Stimulated activated effector memory CD8-positive, alpha-beta T cell treated with anti-CD3 and anti-CD28 coated beads, Interleukin-12 subunit alpha, Interleukin-12 subunit beta, amount 100 ng/mL, for 72 hours (primary cell): Measurements from ENCODE around the gene ACE.

Source experiments
- ATAC-seq: fragments of 150-1000 bp; cut with Tn5 transposase; 2 replicates; pipeline ENCODE4 v1.10.0; 2021
- DNase-seq, 2 donors: peaks; one replicate each; pipeline ENCODE4 v3.0.0; 2021 to 2022; ENCODE audit warnings: low spot score in 2 of 2
- H3K27ac Mint-ChIP-seq: one replicate; pipeline ENCODE4 v1.8.0; 2022; ENCODE audit warnings: mild to moderate bottlenecking, mixed read lengths
- H3K36me3 Mint-ChIP-seq: one replicate; pipeline ENCODE4 v1.8.0; 2022; ENCODE audit warnings: mild to moderate bottlenecking, mixed read lengths
- H3K4me1 Mint-ChIP-seq: one replicate; pipeline ENCODE4 v1.8.0; 2022; ENCODE audit warnings: mixed read lengths
- H3K4me3 Mint-ChIP-seq: one replicate; pipeline ENCODE4 v1.8.0; 2022; ENCODE audit warnings: mild to moderate bottlenecking, mixed read lengths
- H3K9me3 Mint-ChIP-seq: one replicate; pipeline ENCODE4 v1.8.0; 2022; ENCODE audit warnings: mixed read lengths

The ACE gene

GRCh38 chr17:63490858-63491400 lies 14.1 kb downstream of the ACE start:
- DNase-seq (no peak), ATAC-seq (no peak)
- Mint-ChIP-seq H3K9me3 (no peaks in the 10 kb centered on the region), H3K4me3 (no peak overlapping the region), H3K36me3 (no peaks in the 10 kb centered on the region), H3K27ac (no peak overlapping the region), H3K4me1 (no peaks in the 10 kb centered on the region)

GRCh38 chr17:63491413-63491812 lies 14.6 kb downstream of the ACE start:
- H3K4me3 Mint-ChIP-seq: no peak overlapping the region
- H3K9me3 Mint-ChIP-seq: no peaks in the 10 kb centered on the region
- H3K36me3 Mint-ChIP-seq: no peaks in the 10 kb centered on the region
- no peak for DNase-seq
- H3K27ac Mint-ChIP-seq: no peak overlapping the region
- H3K4me1 Mint-ChIP-seq: no peaks in the 10 kb centered on the region
- ATAC-seq: no peak

DNA sequence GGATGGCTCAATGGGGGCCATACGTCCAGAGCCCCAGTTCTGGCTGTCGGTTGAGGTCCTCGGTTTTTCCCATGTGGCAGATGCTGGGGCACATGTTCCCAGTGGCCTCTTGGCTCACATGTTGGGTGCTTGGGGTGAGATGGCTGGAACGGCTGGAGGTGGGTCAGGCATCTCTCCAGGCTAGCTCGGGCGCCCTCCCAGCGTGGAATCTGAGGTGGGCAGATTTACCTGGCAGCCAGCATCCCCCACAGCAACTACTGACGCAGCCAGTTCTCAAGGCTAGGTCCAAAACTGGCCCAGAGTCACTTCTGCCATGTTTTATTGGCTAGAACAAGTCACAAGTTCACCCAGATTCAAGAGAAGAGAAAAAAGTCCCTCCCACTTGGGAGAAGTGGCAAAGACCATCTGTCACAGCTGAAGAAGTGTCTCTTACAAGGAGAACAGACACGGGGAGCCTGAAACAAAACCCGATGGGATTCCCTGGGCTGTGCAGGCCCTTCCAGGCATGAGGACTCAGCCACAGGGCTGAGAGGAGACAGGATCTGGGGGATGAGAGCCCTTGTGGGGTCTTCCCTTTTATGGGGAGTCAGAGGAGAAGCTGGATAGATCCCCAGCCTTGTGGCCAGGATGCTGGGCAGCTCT lies 15.2 kb downstream of the ACE start:
- H3K36me3 Mint-ChIP-seq: no peaks in the 10 kb centered on the region
- ATAC-seq (no peak), DNase-seq (no peak)
- no peaks in the 10 kb centered on the region for H3K4me1 Mint-ChIP-seq
- no peaks in the 10 kb centered on the region for H3K9me3 Mint-ChIP-seq
- no peak overlapping the region for H3K27ac Mint-ChIP-seq
- H3K4me3 Mint-ChIP-seq: no peak overlapping the region

GRCh38 chr17:63492940-63493339 lies 16.1 kb downstream of the ACE start:
- Mint-ChIP-seq H3K36me3 (no peaks in the 10 kb centered on the region), H3K4me1 (no peaks in the 10 kb centered on the region), H3K9me3 (no peaks in the 10 kb centered on the region), H3K27ac (no peak overlapping the region), H3K4me3 (no peak overlapping the region)
- DNase-seq (no peak), ATAC-seq (no peak)

DNA sequence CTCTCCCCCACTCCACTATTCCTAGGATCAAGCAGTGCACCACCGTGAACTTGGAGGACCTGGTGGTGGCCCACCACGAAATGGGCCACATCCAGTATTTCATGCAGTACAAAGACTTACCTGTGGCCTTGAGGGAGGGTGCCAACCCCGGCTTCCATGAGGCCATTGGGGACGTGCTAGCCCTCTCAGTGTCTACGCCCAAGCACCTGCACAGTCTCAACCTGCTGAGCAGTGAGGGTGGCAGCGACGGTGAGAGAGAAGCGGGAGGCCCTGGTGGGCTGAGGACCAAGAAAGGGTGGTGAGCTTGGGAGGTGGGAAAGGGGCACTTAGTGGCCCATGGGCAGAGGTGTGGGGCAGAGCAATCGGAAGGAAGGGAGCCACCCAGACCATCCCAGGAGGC lies 16.6 kb downstream of the ACE start:
- Mint-ChIP-seq H3K9me3 (no peaks in the 10 kb centered on the region), H3K4me3 (no peak overlapping the region), H3K4me1 (no peaks in the 10 kb centered on the region), H3K27ac (no peak overlapping the region), H3K36me3 (no peaks in the 10 kb centered on the region)
- ATAC-seq (no peak), DNase-seq (no peak)

DNA sequence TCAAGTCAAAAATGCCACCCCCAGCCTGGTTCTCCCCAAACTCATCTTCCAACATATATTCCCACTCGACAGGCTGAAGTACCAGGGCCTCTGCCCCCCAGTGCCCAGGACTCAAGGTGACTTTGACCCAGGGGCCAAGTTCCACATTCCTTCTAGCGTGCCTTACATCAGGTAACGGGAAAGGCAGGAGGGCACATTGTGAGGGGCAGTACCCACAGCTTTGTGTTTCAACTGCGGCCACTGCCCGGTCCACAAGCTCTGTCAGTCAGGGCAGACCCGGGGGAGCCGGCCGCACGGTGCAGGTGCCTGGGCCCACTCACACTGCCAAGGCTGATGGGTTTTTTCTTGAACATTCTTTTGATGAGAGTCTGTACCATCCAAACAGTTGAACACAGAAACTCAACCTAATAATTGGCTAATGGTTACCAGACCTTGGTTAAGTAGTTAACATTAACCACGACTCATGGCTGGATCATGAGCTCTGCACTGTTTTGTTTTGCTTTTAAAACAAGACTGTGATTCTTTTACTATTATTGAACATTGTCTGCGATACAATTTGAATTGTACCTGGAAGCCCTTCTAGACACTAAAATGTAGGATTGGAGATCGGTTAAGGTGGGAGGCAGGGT lies 17.6 kb downstream of the ACE start:
- DNase-seq: no peak
- Mint-ChIP-seq H3K4me1 (no peaks in the 10 kb centered on the region), H3K36me3 (no peaks in the 10 kb centered on the region), H3K27ac (no peak overlapping the region), H3K9me3 (no peaks in the 10 kb centered on the region), H3K4me3 (no peak overlapping the region)
- ATAC-seq: no peak

- no peaks in the 10 kb centered on the region for H3K9me3 Mint-ChIP-seq
- DNase-seq (no peak), ATAC-seq (no peak)
- H3K27ac Mint-ChIP-seq: no peak overlapping the region
- no peaks in the 10 kb centered on the region for H3K36me3 Mint-ChIP-seq
- H3K4me3 Mint-ChIP-seq: no peak overlapping the region
- H3K4me1 Mint-ChIP-seq: no peaks in the 10 kb centered on the region
These were observed 18.6 kb downstream of the ACE start for GRCh38 chr17:63495491-63495890.

DNA sequence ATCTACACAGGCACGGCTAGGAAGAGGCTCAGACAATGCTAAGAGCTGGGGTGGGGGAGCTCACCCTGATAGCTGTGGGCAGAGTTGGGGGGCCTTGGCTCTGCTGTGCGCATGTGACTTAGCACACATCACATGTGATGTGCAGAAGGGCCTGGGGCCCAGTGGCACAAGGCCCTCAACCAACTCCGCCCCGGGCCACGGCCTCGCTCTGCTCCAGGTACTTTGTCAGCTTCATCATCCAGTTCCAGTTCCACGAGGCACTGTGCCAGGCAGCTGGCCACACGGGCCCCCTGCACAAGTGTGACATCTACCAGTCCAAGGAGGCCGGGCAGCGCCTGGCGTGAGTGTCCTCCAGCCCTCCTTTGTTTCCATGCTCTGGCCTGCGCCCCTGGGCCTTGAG lies 19.3 kb downstream of the ACE start:
- no peak overlapping the region for H3K4me3 Mint-ChIP-seq
- no peaks in the 10 kb centered on the region for H3K36me3 Mint-ChIP-seq
- no peaks in the 10 kb centered on the region for H3K9me3 Mint-ChIP-seq
- DNase-seq (no peak), ATAC-seq (peak; percentile 4)
- no peak overlapping the region for H3K27ac Mint-ChIP-seq
- H3K4me1 Mint-ChIP-seq: no peaks in the 10 kb centered on the region

DNA sequence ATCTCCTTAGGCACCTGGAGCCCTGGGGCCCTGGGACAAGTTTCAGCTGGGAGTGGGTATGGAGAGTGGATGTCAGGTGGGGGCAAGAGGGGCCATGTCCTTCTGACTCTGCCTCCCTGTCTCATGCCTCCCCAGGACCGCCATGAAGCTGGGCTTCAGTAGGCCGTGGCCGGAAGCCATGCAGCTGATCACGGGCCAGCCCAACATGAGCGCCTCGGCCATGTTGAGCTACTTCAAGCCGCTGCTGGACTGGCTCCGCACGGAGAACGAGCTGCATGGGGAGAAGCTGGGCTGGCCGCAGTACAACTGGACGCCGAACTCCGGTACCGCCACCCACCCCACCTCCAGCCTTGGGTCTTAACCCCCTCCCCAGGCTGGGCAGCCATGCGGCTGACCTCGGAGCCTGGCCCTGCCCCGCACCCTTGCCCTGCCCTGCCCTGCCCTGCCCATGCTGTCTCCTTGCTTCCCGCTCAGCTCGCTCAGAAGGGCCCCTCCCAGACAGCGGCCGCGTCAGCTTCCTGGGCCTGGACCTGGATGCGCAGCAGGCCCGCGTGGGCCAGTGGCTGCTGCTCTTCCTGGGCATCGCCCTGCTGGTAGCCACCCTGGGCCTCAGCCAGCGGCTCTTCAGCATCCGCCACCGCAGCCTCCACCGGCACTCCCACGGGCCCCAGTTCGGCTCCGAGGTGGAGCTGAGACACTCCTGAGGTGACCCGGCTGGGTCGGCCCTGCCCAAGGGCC lies 20.0 kb downstream of the ACE start:
- no peaks in the 10 kb centered on the region for H3K9me3 Mint-ChIP-seq
- no peak for ATAC-seq
- no peaks in the 10 kb centered on the region for H3K4me1 Mint-ChIP-seq
- DNase-seq: no peak
- H3K36me3 Mint-ChIP-seq: no peaks in the 10 kb centered on the region
- no peak overlapping the region for H3K27ac Mint-ChIP-seq
- no peak overlapping the region for H3K4me3 Mint-ChIP-seq

- H3K9me3 Mint-ChIP-seq: no peaks in the 10 kb centered on the region
- no peak overlapping the region for H3K27ac Mint-ChIP-seq
- H3K36me3 Mint-ChIP-seq: no peaks in the 10 kb centered on the region
- no peak for ATAC-seq
- DNase-seq: no peak
- H3K4me3 Mint-ChIP-seq: no peak overlapping the region
- no peaks in the 10 kb centered on the region for H3K4me1 Mint-ChIP-seq
These were observed 21.0 kb downstream of the ACE start for GRCh38 chr17:63497708-63498483.

GRCh38 chr17:63498626-63499195 lies 21.9 kb downstream of the ACE start:
- DNase-seq: no peak
- ATAC-seq: no peak
- Mint-ChIP-seq H3K4me1 (no peaks in the 10 kb centered on the region), H3K4me3 (no peak overlapping the region), H3K27ac (no peak overlapping the region), H3K9me3 (no peaks in the 10 kb centered on the region), H3K36me3 (no peaks in the 10 kb centered on the region)

GRCh38 chr17:63500543-63501390 lies 23.9 kb downstream of the ACE start:
- Mint-ChIP-seq H3K27ac (no peak overlapping the region), H3K36me3 (no peaks in the 10 kb centered on the region), H3K9me3 (peaks cover 4% of the 10 kb centered on the region), H3K4me3 (no peak overlapping the region), H3K4me1 (no peaks in the 10 kb centered on the region)
- ATAC-seq (no peak), DNase-seq (no peak)

DNA sequence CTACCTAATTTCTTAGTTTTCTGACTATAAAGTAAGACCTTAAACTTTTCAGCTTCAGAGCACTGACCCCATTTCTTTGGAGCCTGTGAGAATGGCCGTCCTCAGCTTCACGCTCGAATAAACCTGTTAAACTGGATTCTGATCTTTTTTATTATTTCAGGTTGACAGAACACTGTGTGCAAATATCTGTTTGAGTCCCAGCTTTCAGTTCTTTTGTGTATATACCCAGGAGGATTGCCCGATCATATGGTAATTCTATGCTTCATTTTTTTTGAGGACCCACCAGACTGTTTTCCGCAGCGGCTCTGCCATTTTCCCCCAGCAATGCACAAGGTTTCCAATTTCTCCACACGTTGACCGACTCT lies 26.5 kb downstream of the ACE start:
- H3K36me3 Mint-ChIP-seq: no peaks in the 10 kb centered on the region
- H3K9me3 Mint-ChIP-seq: peaks cover 4% of the 10 kb centered on the region
- H3K4me1 Mint-ChIP-seq: no peaks in the 10 kb centered on the region
- no peak overlapping the region for H3K27ac Mint-ChIP-seq
- no peak overlapping the region for H3K4me3 Mint-ChIP-seq
- no peak for DNase-seq
- no peak for ATAC-seq

- no peak overlapping the region for H3K4me3 Mint-ChIP-seq
- H3K36me3 Mint-ChIP-seq: no peaks in the 10 kb centered on the region
- DNase-seq (no peak), ATAC-seq (no peak)
- H3K27ac Mint-ChIP-seq: no peak overlapping the region
- no peaks in the 10 kb centered on the region for H3K4me1 Mint-ChIP-seq
- peaks cover 4% of the 10 kb centered on the region for H3K9me3 Mint-ChIP-seq
These were observed 27.4 kb downstream of the ACE start for GRCh38 chr17:63504261-63504660.
